ENCODE data around the gene NINJ2.

DNA sequence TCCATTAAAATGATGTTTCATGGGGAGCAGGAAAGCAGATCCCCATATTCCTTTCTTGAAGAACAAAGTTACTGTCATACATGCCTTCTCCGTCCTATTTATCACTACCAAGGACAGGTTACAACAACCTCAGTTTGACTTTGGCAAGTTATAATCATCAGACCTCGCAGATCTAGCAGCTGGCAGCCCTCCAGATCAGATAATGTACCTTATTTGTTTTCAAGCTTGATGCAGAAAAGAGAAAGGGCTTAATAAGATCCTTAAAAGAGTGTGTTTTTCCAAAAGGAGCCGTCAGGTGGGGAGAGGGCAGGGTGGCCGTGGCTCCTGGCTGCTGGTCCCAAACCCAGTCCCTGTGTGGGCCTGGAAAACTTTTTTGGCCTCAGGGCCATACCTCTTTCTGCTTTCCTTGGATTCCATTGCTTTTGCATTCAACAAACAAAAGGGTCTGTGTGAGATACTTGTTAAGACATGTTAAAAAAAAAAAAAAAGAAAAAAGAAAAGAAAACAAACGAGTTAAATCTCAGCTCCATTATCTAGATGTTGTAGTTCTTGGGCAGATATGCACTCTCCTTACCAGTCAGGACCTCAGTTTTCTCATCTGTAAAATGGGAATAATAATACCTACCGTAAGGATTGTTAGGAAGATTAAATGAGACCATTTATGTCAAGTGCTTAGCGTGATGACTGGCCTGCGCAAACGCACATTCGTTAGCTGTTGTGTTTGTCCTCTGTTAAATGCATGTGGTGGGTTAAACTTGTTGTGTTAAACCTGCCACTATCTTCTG, 138.9 kb downstream of the NINJ2 start:
- TF ChIP-seq ZNF274 (IDR thresholded peaks at IDR 0.05; ENCODE audit: low read depth, low read length): no peak
- no peak for TF ChIP-seq SUZ12 (IDR thresholded peaks at IDR 0.05; ENCODE audit: extremely low read depth, insufficient read depth, insufficient read length)
